Neural cell (in vitro differentiated cells): Measurements from ENCODE around the gene AKT3. TPM values are rescaled to one million over a fixed set of nuclear protein-coding genes. Genes with fewer than 3 reads are reported as not detected.

Source experiments
- H2AFZ ChIP-seq: fragments of 200-600, 300-800 bp; sonication (generic), shearing (Covaris generic); 2 replicates; pipeline ENCODE4 v1.6.0; 2014; ENCODE audit warnings: low read depth, mild to moderate bottlenecking, antibody characterized with exemption, low read length, moderate library complexity
- H3F3A ChIP-seq: fragments of 200-600 bp; shearing (Covaris generic); 2 replicates; pipeline ENCODE4 v1.6.1; 2016; ENCODE audit warnings: mild to moderate bottlenecking, moderate library complexity, mixed read lengths, antibody characterized with exemption, low read length; ENCODE audit not compliant: insufficient read depth, poor library complexity, severe bottlenecking
- H3K27ac ChIP-seq: fragments of 200-600, 300-800 bp; sonication (generic), shearing (Covaris generic); 2 replicates; pipeline ENCODE4 v1.5.1; 2014; ENCODE audit warnings: mild to moderate bottlenecking, low read length, moderate library complexity
- H3K27me3 ChIP-seq: fragments of 300-800, 200-600 bp; sonication (generic), shearing (Covaris generic); 2 replicates; pipeline ENCODE4 v1.6.0; 2014; ENCODE audit warnings: mild to moderate bottlenecking, low read depth, low read length, moderate library complexity; ENCODE audit not compliant: insufficient read depth
- H3K36me3 ChIP-seq: fragments of 300-800, 200-600 bp; sonication (generic), shearing (Covaris generic); 2 replicates; pipeline ENCODE4 v1.5.1; 2014; ENCODE audit warnings: mild to moderate bottlenecking, antibody characterized with exemption, low read length, moderate library complexity; ENCODE audit not compliant: insufficient read depth
- H3K4me2 ChIP-seq: fragments of 300-800, 200-600 bp; sonication (generic), shearing (Covaris generic); 2 replicates; pipeline ENCODE4 v1.6.0; 2014; ENCODE audit warnings: mild to moderate bottlenecking, low read length
- H3K4me3 ChIP-seq: fragments of 300-800, 200-600 bp; sonication (generic), shearing (Covaris generic); 2 replicates; pipeline ENCODE4 v1.5.1; 2014; ENCODE audit warnings: mild to moderate bottlenecking, low read length, moderate library complexity
- H3K79me2 ChIP-seq: fragments of 200-600 bp; shearing (Covaris generic); replicated peaks from 2 replicates; pipeline ENCODE4 v1.6.0; 2014; ENCODE audit warnings: mild to moderate bottlenecking, low read length, moderate library complexity; ENCODE audit not compliant: insufficient read depth
- H3K9ac ChIP-seq: fragments of 300-800, 200-600 bp; sonication (generic), shearing (Covaris generic); 2 replicates; pipeline ENCODE4 v1.6.1; 2016; ENCODE audit warnings: mild to moderate bottlenecking, low read length, mixed read lengths
- H3K9me2 ChIP-seq: fragments of 200-600 bp; shearing (Covaris generic); 2 replicates; pipeline ENCODE4 v1.6.1; 2016; ENCODE audit warnings: mild to moderate bottlenecking, low read length, mixed read lengths; ENCODE audit not compliant: insufficient read depth
- H3K9me3 ChIP-seq: fragments of 200-600, 300-800 bp; sonication (generic), shearing (Covaris generic); 2 replicates; pipeline ENCODE4 v1.6.1; 2016; ENCODE audit warnings: mild to moderate bottlenecking, mixed run types, low read length, moderate library complexity, mixed read lengths
- H4K20me1 ChIP-seq: fragments of 200-600 bp; shearing (Covaris generic); 2 replicates; pipeline ENCODE4 v1.6.1; 2016; ENCODE audit warnings: mild to moderate bottlenecking, mixed run types; ENCODE audit not compliant: insufficient read depth
- CTCF ChIP-seq: fragments of 450-650 bp; IDR thresholded peaks from 2 replicates; pipeline ENCODE4 v1.5.1; 2014; ENCODE audit warnings: antibody characterized with exemption, mild to moderate bottlenecking, moderate library complexity; ENCODE audit not compliant: poor library complexity, severe bottlenecking
- EP300 ChIP-seq: fragments of 450-650 bp; conservative IDR thresholded peaks from 2 replicates; pipeline ENCODE4 v1.6.1; 2014; ENCODE audit warnings: antibody characterized with exemption, mild to moderate bottlenecking, moderate library complexity; ENCODE audit not compliant: poor library complexity, severe bottlenecking
- EZH2 ChIP-seq: fragments of 200-600, 300-800 bp; shearing (Covaris generic), sonication (generic); IDR thresholded peaks from 2 replicates; pipeline ENCODE4 v1.6.1; 2014; ENCODE audit warnings: antibody characterized with exemption, low read length, borderline replicate concordance, mild to moderate bottlenecking; ENCODE audit not compliant: insufficient read depth, poor library complexity, severe bottlenecking
- MXI1 ChIP-seq: fragments of 450-650 bp; conservative IDR thresholded peaks from 2 replicates; pipeline ENCODE4 v1.6.1; 2014; ENCODE audit warnings: antibody characterized with exemption, mild to moderate bottlenecking; ENCODE audit not compliant: poor library complexity, severe bottlenecking
- POLR2AphosphoS5 ChIP-seq: IDR thresholded peaks from 2 replicates; pipeline ENCODE4 v1.6.1; 2012
- RAD21 ChIP-seq: fragments of 450-650 bp; conservative IDR thresholded peaks from 2 replicates; pipeline ENCODE4 v1.6.1; 2014; ENCODE audit warnings: antibody characterized with exemption, mild to moderate bottlenecking, moderate library complexity
- REST ChIP-seq: IDR thresholded peaks from 2 replicates; pipeline ENCODE4 v1.6.1; 2012; ENCODE audit warnings: borderline replicate concordance
- TAF1 ChIP-seq: IDR thresholded peaks from 2 replicates; pipeline ENCODE4 v1.6.1; 2012; ENCODE audit warnings: low read depth
- polyA plus RNA-seq: library from polyadenylated mRNA; depleted of rRNA; stranded (reverse); fragments of >200 nt; gene quantifications from 2 replicates; pipeline ENCODE4 v1.2.3, GENCODE V29; 2014

The AKT3 gene
- polyA plus RNA-seq, 1 donor from 2014 or later: 46.0 TPM

GRCh38 chr1:243546457-243546856 is 303.6 kb downstream of the AKT3 start:
- no peaks in the 10 kb centered on the region for H3F3A ChIP-seq
- TF ChIP-seq EP300 (no peak), MXI1 (no peak), CTCF (no peak), RAD21 (no peak), REST (no peak)
- no peak overlapping the region for H3K9ac ChIP-seq
- no peaks in the 10 kb centered on the region for H3K79me2 ChIP-seq
- no peak overlapping the region for H3K27ac ChIP-seq
- peaks cover 6% of the 10 kb centered on the region for H3K36me3 ChIP-seq
- H3K4me2 ChIP-seq: no peak overlapping the region
- no peaks in the 10 kb centered on the region for H4K20me1 ChIP-seq
- H3K4me3 ChIP-seq: no peak overlapping the region
- H2AFZ ChIP-seq: no peak overlapping the region
- H3K9me3 ChIP-seq: no peaks in the 10 kb centered on the region
- H3K9me2 ChIP-seq: no peaks in the 10 kb centered on the region
- H3K27me3 ChIP-seq: no peaks in the 10 kb centered on the region

- no peak overlapping the region for H2AFZ ChIP-seq
- peaks cover 6% of the 10 kb centered on the region for H3K36me3 ChIP-seq
- H3K27me3 ChIP-seq: no peaks in the 10 kb centered on the region
- no peaks in the 10 kb centered on the region for H3K9me2 ChIP-seq
- no peaks in the 10 kb centered on the region for H3K79me2 ChIP-seq
- H3K4me2 ChIP-seq: no peak overlapping the region
- H3K4me3 ChIP-seq: no peak overlapping the region
- H3K9ac ChIP-seq: no peak overlapping the region
- H3K27ac ChIP-seq: no peak overlapping the region
- no peaks in the 10 kb centered on the region for H3F3A ChIP-seq
- H4K20me1 ChIP-seq: no peaks in the 10 kb centered on the region
- TF ChIP-seq POLR2AphosphoS5 (no peak), RAD21 (no peak), EP300 (no peak), MXI1 (no peak), TAF1 (no peak), EZH2 (no peak)
- H3K9me3 ChIP-seq: no peaks in the 10 kb centered on the region
These were observed 306.5 kb downstream of the AKT3 start for GRCh38 chr1:243543501-243543900.

- H3K79me2 ChIP-seq: no peaks in the 10 kb centered on the region
- no peaks in the 10 kb centered on the region for H3K27me3 ChIP-seq
- H3K4me2 ChIP-seq: no peak overlapping the region
- no peak overlapping the region for H3K27ac ChIP-seq
- peaks cover 6% of the 10 kb centered on the region for H3K36me3 ChIP-seq
- H3K4me3 ChIP-seq: no peak overlapping the region
- no peaks in the 10 kb centered on the region for H4K20me1 ChIP-seq
- H3K9ac ChIP-seq: no peak overlapping the region
- no peak overlapping the region for H2AFZ ChIP-seq
- no peaks in the 10 kb centered on the region for H3F3A ChIP-seq
- no peaks in the 10 kb centered on the region for H3K9me2 ChIP-seq
- TF ChIP-seq EZH2 (no peak), RAD21 (no peak), EP300 (no peak), REST (no peak)
- no peaks in the 10 kb centered on the region for H3K9me3 ChIP-seq
These were observed 307.2 kb downstream of the AKT3 start for GRCh38 chr1:243542739-243543415.
